Mesothelial cell of epicardium (in vitro differentiated cells): ENCODE data around the gene RXFP2. TPM values are rescaled to one million over a fixed set of nuclear protein-coding genes. Genes with fewer than 3 reads are reported as not detected.

ENCODE experiments used
- DNase-seq, 2 experiments: peaks; one replicate each; pipeline ENCODE4 v3.0.0; 2021; ENCODE audit warnings: low spot score in 2 of 2; ENCODE audit not compliant: unreplicated experiment in 2 of 2
- H3K27ac Mint-ChIP-seq: 2 replicates; pipeline ENCODE4 v1.8.0; 2021; ENCODE audit warnings: mixed read lengths
- H3K27me3 Mint-ChIP-seq: 2 replicates; pipeline ENCODE4 v1.8.0; 2021; ENCODE audit warnings: low read depth, mixed read lengths
- H3K36me3 Mint-ChIP-seq: 2 replicates; pipeline ENCODE4 v1.8.0; 2021; ENCODE audit warnings: mixed read lengths
- H3K4me1 Mint-ChIP-seq: 2 replicates; pipeline ENCODE4 v1.8.0; 2021; ENCODE audit warnings: mixed read lengths
- H3K4me3 Mint-ChIP-seq: 2 replicates; pipeline ENCODE4 v1.8.0; 2021; ENCODE audit warnings: mild to moderate bottlenecking, moderate library complexity, mixed read lengths
- H3K9me3 Mint-ChIP-seq: 2 replicates; pipeline ENCODE4 v1.8.0; 2021; ENCODE audit warnings: mixed read lengths
- CTCF ChIP-seq: fragments of 200-600 bp; sonication (generic); IDR thresholded peaks from one replicate; pipeline ENCODE4 v1.5.0; 2021; ENCODE audit warnings: antibody characterized with exemption; ENCODE audit not compliant: unreplicated experiment
- total RNA-seq: library from RNA; stranded (reverse); gene quantifications from 3 replicates; pipeline ENCODE4 v1.2.1, GENCODE V29; 2021

Gene RXFP2
- total RNA-seq, 1 donor from 2014 or later = 0.45 TPM

- Mint-ChIP-seq H3K27me3 (no peaks in the 10 kb centered on the region), H3K4me1 (peaks cover 20% of the 10 kb centered on the region), H3K9me3 (no peaks in the 10 kb centered on the region), H3K27ac (no peak overlapping the region), H3K36me3 (no peaks in the 10 kb centered on the region), H3K4me3 (no peak overlapping the region)
- no peak for TF ChIP-seq CTCF
- DNase-seq = no peak
These were observed 85.6 kb downstream of the RXFP2 start for GRCh38 chr13:31824705-31825517.

GRCh38 chr13:31826521-31826920 lies 87.2 kb downstream of the RXFP2 start:
- no peak for DNase-seq
- TF ChIP-seq CTCF = no peak
- no peaks in the 10 kb centered on the region for H3K36me3 Mint-ChIP-seq
- no peaks in the 10 kb centered on the region for H3K27me3 Mint-ChIP-seq
- no peaks in the 10 kb centered on the region for H3K9me3 Mint-ChIP-seq
- H3K27ac Mint-ChIP-seq = no peak overlapping the region
- H3K4me3 Mint-ChIP-seq = no peak overlapping the region
- H3K4me1 Mint-ChIP-seq = peaks cover 20% of the 10 kb centered on the region

GRCh38 chr13:31827707-31828106 lies 88.4 kb downstream of the RXFP2 start:
- Mint-ChIP-seq H3K4me3 (no peak overlapping the region), H3K9me3 (no peaks in the 10 kb centered on the region)

GRCh38 chr13:31835932-31836331 lies 96.6 kb downstream of the RXFP2 start:
- Mint-ChIP-seq H3K36me3 (no peaks in the 10 kb centered on the region), H3K4me3 (no peak overlapping the region), H3K9me3 (peaks cover 4% of the 10 kb centered on the region), H3K27me3 (peaks cover 27% of the 10 kb centered on the region), H3K27ac (no peak overlapping the region), H3K4me1 (no peaks in the 10 kb centered on the region)
- no peak for DNase-seq
- TF ChIP-seq CTCF = no peak

More at GRCh38 chr13:31827707-31828106, 88.4 kb downstream of the RXFP2 start:
- Mint-ChIP-seq H3K27ac (no peak overlapping the region), H3K36me3 (no peaks in the 10 kb centered on the region), H3K4me1 (peaks cover 20% of the 10 kb centered on the region), H3K27me3 (no peaks in the 10 kb centered on the region)
- TF ChIP-seq CTCF = no peak
- no peak for DNase-seq

GRCh38 chr13:31843044-31843443 lies 103.7 kb downstream of the RXFP2 start:
- H3K36me3 Mint-ChIP-seq = no peaks in the 10 kb centered on the region
- no peaks in the 10 kb centered on the region for H3K9me3 Mint-ChIP-seq

More at GRCh38 chr13:31843044-31843443, 103.7 kb downstream of the RXFP2 start:
- no peak overlapping the region for H3K4me3 Mint-ChIP-seq
- no peak for DNase-seq
- peaks cover 86% of the 10 kb centered on the region for H3K27me3 Mint-ChIP-seq
- H3K4me1 Mint-ChIP-seq = peaks cover 2% of the 10 kb centered on the region
- TF ChIP-seq CTCF = no peak
- no peak overlapping the region for H3K27ac Mint-ChIP-seq
